GM21528 (cell line): ENCODE results near the gene LAMTOR3.

Experiments
- ATAC-seq: cut with Tn5 transposase; IDR thresholded peaks from one replicate; pipeline ENCODE4 v1.9.1; 2021; ENCODE audit warnings: mild to moderate bottlenecking, moderate library complexity; ENCODE audit not compliant: unreplicated experiment, low FRiP score

Gene LAMTOR3

GRCh38 chr4:99894161-99894997 is at the start of gene LAMTOR3:
TSS of gene LAMTOR3 (minus strand) at chr4:99894427. CDS start at chr4:99893963, 464 bp downstream.
- peak; percentile 99 for ATAC-seq

DNA sequence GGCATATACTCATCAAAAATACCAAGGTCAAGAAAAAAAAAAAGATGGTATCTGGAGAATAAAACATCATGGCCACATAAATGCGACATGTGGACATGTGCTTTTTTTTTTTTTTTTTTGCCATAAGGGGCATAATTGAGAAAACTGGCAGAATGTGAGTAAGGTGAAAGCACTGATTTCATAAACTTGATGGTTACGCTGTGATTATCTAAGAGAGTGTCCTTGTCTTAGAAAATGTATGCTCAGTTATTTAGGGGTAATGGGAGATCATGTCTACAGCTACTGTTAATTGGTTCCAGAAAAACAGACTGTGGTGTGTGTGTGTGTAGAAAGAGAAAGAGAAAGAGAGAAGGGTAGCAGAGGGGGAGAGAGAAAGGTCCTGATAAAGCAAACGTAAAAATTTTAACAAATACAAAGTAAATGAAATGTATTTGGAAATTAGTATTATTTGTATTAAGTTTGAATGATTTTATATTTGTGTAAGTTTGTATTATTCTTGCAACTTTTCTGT is 44.1 kb upstream of the LAMTOR3 start:
- ATAC-seq, result no peak

- ATAC-seq, result no peak
These were observed 40.7 kb upstream of the LAMTOR3 start for GRCh38 chr4:99934891-99935290.

DNA sequence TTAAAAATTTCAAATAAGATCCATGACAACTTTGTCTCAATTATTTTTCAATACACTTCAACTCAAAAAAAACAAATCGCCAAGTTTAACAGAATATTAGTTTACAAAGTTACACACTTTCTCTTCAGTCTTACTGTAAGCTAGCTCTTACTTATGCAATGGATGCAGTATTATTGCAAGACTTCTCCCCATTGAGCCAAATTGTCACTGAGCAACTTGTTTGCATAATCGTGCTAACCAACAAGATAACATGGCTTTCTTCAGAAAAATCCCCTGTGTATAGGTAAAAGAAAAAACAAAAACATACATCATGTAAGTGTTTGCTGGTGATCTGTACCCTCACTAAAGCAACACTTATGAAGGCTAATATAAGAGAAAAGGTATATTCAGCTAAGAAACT is 33.3 kb upstream of the LAMTOR3 start:
- no peak for ATAC-seq

DNA sequence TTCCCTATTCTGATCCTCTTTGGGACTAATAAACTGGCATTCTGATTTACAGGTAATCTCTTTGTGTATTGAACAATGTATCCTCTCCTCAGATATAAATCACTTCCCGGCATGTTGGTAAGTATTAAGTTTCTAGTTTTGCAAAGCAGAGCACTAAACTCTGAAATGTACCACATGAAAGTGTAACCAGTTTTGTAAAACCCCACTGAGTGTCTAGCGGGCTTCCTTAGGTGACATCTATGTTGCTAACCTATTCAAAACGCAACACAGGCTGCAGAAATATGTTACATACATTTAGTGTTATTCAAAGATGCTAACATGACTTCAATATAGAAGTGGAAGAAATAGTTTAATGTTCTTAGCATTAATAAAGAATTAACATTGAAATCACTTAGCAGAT is 26.9 kb upstream of the LAMTOR3 start:
- ATAC-seq, result no peak

DNA sequence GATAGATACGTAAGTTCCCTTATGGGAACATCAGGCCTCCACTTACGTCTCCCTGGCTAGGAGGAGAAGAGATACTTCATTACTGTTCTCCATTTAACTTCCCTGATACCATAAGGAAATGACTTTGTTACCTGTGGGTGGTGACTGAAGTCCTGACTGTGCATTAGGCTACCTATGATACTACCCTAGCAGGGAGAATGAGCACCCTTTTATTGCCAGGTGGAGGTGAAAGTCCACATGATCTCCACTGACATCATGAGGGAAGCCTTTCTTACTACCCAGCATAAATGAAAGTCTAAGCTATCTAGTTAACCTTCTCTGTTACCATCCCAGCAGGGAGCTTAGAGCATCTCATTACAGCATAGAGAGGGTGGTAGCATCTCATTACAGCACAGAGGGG is 24.4 kb upstream of the LAMTOR3 start:
- no peak for ATAC-seq

- ATAC-seq, result no peak
These were observed 23.3 kb upstream of the LAMTOR3 start for GRCh38 chr4:99917575-99917974.

- ATAC-seq, result no peak
These were observed 21.2 kb upstream of the LAMTOR3 start for GRCh38 chr4:99915449-99915848.

- ATAC-seq, result no peak
These were observed 771 bp upstream of the LAMTOR3 start for GRCh38 chr4:99894998-99895397.

DNA sequence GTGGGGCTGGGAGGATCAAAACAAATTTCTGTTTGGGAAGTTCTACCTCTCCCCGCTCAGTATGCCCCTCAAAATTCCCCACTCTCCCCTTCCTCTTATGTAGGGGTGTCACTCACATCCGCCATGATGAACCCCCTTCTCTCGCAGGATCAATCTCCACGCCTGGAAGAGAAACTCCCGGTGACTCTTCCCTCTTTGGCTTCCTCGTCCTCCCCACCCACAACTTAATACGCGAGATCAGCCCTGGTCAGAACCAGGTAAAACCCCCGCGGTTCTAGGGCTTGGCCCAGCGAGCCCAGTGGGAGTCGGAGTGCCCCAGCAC is 427 bp downstream of the LAMTOR3 start:
- no peak for ATAC-seq

DNA sequence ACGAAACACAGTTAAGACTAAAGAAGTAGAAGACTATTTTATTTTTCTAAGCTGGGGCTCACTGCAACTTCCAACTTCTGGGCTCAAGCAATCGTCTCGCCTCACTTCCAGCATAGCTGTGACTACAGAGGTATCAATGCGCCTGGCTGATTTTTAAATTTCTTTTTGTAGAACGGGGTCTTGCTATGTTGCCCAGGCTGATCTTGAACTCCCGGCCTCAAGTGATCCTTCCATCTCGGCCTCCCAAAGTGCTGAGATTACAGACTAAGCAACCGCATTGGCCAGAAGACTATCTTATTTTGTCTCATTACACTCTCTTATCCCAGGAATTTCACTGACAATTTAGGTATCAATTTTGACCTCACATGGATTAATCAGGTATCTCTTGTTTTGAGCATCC is 1.2 kb downstream of the LAMTOR3 start:
- no peak for ATAC-seq

DNA sequence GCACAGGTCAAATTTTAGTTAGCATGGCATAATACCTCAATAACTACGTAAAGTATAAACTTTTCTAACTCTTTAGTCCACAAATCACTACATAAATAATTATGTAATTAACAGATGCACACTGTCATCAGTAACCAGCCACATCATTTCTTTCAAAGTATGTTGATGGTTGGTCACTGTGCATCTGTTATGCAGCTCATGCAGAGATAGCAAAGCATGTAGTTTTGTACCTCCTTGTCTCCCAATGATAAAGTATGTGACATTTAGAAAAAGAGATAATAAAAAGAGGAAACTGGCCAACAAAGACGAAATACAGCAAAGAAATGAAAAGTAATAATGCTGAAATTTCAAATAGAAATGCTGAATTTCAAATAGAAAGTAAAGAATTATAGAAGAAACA is 2.9 kb downstream of the LAMTOR3 start:
- ATAC-seq, result no peak

DNA sequence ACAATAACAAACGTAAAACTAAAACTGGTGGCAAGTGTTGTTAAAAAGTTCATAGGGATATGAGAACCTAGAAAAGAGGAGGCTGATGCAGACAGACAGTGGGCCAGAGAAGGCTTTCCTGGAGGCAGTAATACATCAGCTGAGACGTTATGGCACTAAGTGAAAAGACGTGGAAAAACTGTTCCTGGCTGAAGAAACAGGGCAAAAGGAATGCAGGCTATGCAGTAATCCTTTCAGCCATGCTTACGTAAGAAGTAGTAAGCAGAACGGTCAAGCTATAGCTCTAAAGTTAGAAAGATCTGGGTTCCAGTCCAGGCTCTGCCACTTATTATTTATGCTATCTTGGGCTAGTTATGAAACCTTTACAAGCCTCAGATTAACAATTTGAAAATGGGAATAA is 6.4 kb downstream of the LAMTOR3 start:
- no peak for ATAC-seq

DNA sequence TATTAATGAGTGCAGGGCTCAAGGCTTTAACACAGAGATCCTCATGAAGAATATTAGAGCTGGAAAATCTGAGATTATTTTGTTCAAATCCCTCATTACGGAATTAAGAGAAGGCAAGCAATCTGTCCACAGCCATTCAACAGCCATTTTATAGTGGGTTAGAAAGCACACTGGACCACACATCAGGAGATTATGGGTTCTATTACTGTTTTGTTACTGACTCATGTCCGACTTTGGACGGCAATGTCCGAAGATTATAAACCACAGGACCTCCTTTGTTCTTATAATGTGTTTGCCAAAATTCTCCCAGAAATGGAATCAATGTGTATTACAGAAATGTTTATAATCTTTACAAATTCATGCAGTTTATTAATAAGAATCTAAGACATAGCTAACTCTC is 8.1 kb downstream of the LAMTOR3 start:
- ATAC-seq, result no peak

DNA sequence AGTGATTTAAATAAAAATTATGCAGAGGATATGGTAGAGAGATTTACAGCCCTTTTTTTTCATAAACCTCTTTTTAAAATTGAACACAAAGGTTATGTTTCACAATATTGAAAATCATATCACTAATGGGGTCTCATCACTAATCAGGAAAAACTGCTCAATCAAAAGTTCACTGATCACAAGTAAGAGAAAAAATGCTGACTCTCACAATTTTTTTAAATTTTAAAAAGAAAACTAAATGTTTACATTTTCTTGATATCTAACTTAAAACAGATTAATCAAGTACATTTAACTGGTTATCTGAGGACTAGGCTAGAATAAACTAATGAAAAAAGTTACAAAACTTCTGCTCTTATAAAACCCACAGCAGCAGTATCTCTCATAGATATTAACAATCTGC is 8.5 kb downstream of the LAMTOR3 start:
- no peak for ATAC-seq

- ATAC-seq, result no peak
These were observed 9.1 kb downstream of the LAMTOR3 start for GRCh38 chr4:99885063-99885664.

- ATAC-seq, result no peak
These were observed 14.8 kb downstream of the LAMTOR3 start for GRCh38 chr4:99879458-99879857.

GRCh38 chr4:99878604-99879003 is 15.6 kb downstream of the LAMTOR3 start:
- ATAC-seq, result no peak

DNA sequence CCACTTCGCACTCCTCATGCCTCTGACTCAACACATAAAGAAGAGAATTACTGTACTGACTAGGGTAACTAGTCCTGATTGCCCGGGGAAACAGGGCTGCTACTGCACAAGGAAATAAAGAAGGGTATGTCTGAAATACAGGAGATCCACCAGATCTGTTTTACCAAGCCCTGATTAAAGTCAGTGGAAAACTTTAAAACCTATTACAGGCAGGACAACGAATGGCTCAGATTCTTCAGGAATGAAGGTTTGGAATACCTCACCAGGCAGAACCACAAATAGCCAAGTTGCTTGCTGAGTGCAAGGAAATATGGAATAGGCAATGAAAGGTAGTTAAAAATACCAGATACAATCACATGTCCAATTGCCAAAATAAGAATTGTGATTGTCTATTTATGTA is 17.3 kb downstream of the LAMTOR3 start:
- ATAC-seq, result no peak

DNA sequence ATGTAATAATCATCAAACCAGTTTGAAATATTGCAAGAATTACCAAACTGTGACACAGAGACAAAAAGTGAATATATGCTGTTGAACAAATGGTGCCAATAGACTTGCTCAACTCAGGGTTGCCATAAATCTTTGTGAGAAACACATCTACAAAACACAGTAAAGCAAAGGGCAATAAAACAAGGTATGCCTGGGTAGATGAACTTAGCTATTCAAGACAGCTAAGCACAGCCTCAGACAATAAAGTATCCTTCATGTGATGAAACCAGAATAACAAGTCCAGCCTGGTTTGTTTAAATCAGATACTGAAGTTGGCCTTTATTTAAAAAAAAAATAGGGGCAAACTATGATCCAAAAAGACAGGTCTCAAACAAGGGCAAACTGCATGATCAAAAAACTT is 19.2 kb downstream of the LAMTOR3 start:
- no peak for ATAC-seq

GRCh38 chr4:99872570-99872969 is 21.7 kb downstream of the LAMTOR3 start:
- ATAC-seq, result no peak

- no peak for ATAC-seq
These were observed 26.1 kb downstream of the LAMTOR3 start for GRCh38 chr4:99868126-99868596.
